SKM-1 treated with dmso at 0.1 percent for 144 hours (cell line): Measurements from ENCODE around the gene NINJ1.

ENCODE experiments used
- DNase-seq: peaks from one replicate; lab custom pipeline; 2025; ENCODE audit not compliant: unreplicated experiment; lab: John Stamatoyannopoulos, UW

Gene NINJ1

GRCh38 chr9:93090091-93090655 lies 43.9 kb downstream of the NINJ1 start:
- no peak for DNase-seq

GRCh38 chr9:93089481-93089991 lies 44.5 kb downstream of the NINJ1 start:
- DNase-seq, result no peak

GRCh38 chr9:93089024-93089423 lies 45.0 kb downstream of the NINJ1 start:
- no peak for DNase-seq

- DNase-seq, result no peak
Measured at GRCh38 chr9:93088656-93089015, 45.4 kb downstream of the NINJ1 start.

GRCh38 chr9:93087971-93088655 lies 45.9 kb downstream of the NINJ1 start:
- no peak for DNase-seq

- no peak for DNase-seq
Measured at GRCh38 chr9:93086447-93087224, 47.4 kb downstream of the NINJ1 start.

GRCh38 chr9:93085676-93086075 lies 48.4 kb downstream of the NINJ1 start:
- DNase-seq, result no peak

GRCh38 chr9:93084471-93084881 lies 49.6 kb downstream of the NINJ1 start:
- no peak for DNase-seq

GRCh38 chr9:93083592-93084470 lies 50.2 kb downstream of the NINJ1 start:
- DNase-seq, result no peak

GRCh38 chr9:93082841-93083411 lies 51.1 kb downstream of the NINJ1 start:
- DNase-seq, result no peak

GRCh38 chr9:93081931-93082330 lies 52.1 kb downstream of the NINJ1 start:
- no peak for DNase-seq

- DNase-seq, result no peak
Measured at GRCh38 chr9:93081081-93081529, 52.9 kb downstream of the NINJ1 start.

- no peak for DNase-seq
Measured at GRCh38 chr9:93080406-93080805, 53.6 kb downstream of the NINJ1 start.

GRCh38 chr9:93079371-93079770 lies 54.7 kb downstream of the NINJ1 start:
- no peak for DNase-seq

GRCh38 chr9:93077811-93078210 lies 56.2 kb downstream of the NINJ1 start:
- no peak for DNase-seq

GRCh38 chr9:93077367-93077766 lies 56.7 kb downstream of the NINJ1 start:
- no peak for DNase-seq

- no peak for DNase-seq
Measured at GRCh38 chr9:93076792-93077128, 57.3 kb downstream of the NINJ1 start.

GRCh38 chr9:93076101-93076791 lies 57.8 kb downstream of the NINJ1 start:
- no peak for DNase-seq

GRCh38 chr9:93072383-93072795 lies 61.7 kb downstream of the NINJ1 start:
- no peak for DNase-seq
